Panc1 (cell line): ENCODE measurements around the gene IL13. TPM values are rescaled to one million over a fixed set of nuclear protein-coding genes. Genes with fewer than 3 reads are reported as not detected.

Experiments used
- ATAC-seq: fragments of 200-7000 bp; cut with Tn5 transposase; 2 replicates; pipeline ENCODE4 v1.9.1; 2020; ENCODE audit warnings: mild to moderate bottlenecking, moderate library complexity
- BruUV-seq: library from RNA; stranded (reverse); fragments of 400-500 nt; replicated peaks from 2 replicates; lab custom pipeline; 2021; lab: Mats Ljungman, UMichigan
- CTCF ChIA-PET: fragments of 300-600 bp; sonication (Branson Sonifier 250); formaldehyde crosslinking; loops from one replicate; lab custom pipeline; 2022; ENCODE audit warnings: antibody characterized with exemption; lab: Charles Lee
- POLR2A ChIA-PET: fragments of 300-600 bp; sonication (Branson Sonifier 250); formaldehyde crosslinking; loops from one replicate; lab custom pipeline; 2022; ENCODE audit warnings: antibody characterized with exemption; lab: Charles Lee
- DNase-seq: peaks from one replicate; pipeline ENCODE4 v3.0.0-alpha.2; 2010; ENCODE audit warnings: low read depth, low spot score
- H3K27ac ChIP-seq: 2 replicates; pipeline ENCODE4 v1.5.1; 2011; ENCODE audit warnings: mild to moderate bottlenecking, low read length, inconsistent platforms
- H3K27me3 ChIP-seq: fragments of 200-500 bp; sonication (Bioruptor generic); 2 replicates; pipeline ENCODE4 v1.6.0; 2014; ENCODE audit warnings: low read length, inconsistent platforms; ENCODE audit not compliant: control insufficient read depth, insufficient read depth
- H3K36me3 ChIP-seq: fragments of 200-500 bp; sonication (Bioruptor generic); 2 replicates; pipeline ENCODE4 v1.5.1; 2014; ENCODE audit warnings: inconsistent platforms, mild to moderate bottlenecking, low read length, moderate library complexity; ENCODE audit not compliant: control insufficient read depth, insufficient read depth
- H3K4me1 ChIP-seq: 2 replicates; pipeline ENCODE4 v1.5.1; 2011; ENCODE audit warnings: inconsistent platforms, mild to moderate bottlenecking, low read length, moderate library complexity; ENCODE audit not compliant: control insufficient read depth, insufficient read depth
- H3K4me3 ChIP-seq, 2 experiments: 2 replicates each; pipeline ENCODE4 v1.5.1; 2011 to 2012; ENCODE audit warnings: low read depth in 2 of 2, low read length in 2 of 2, mild to moderate bottlenecking in 2 of 2, inconsistent platforms in 1 of 2, moderate library complexity in 1 of 2
- H3K9me3 ChIP-seq: fragments of 200-500 bp; sonication (Bioruptor generic); 2 replicates; pipeline ENCODE4 v1.5.1; 2014; ENCODE audit warnings: low read depth, mild to moderate bottlenecking, inconsistent platforms, low read length, moderate library complexity; ENCODE audit not compliant: control insufficient read depth, insufficient read depth
- CTCF ChIP-seq: fragments of 450-650 bp; IDR thresholded peaks from 2 replicates; pipeline ENCODE4 v1.5.1; 2017; ENCODE audit warnings: mild to moderate bottlenecking
- POLR2AphosphoS5 ChIP-seq: IDR thresholded peaks from 2 replicates; pipeline ENCODE4 v1.6.1; 2012; ENCODE audit warnings: mild to moderate bottlenecking, low read depth, low read length, moderate library complexity
- REST ChIP-seq, 2 experiments: IDR thresholded peaks; 2 replicates each; pipeline ENCODE4 v1.6.1; 2011 to 2012; ENCODE audit warnings: low read depth in 2 of 2, control low read depth in 1 of 2, low read length in 1 of 2, mild to moderate bottlenecking in 1 of 2, moderate library complexity in 1 of 2; ENCODE audit not compliant: insufficient read depth in 1 of 2
- SIN3A ChIP-seq: IDR thresholded peaks from 2 replicates; pipeline ENCODE4 v1.6.1; 2012; ENCODE audit warnings: low read depth, mild to moderate bottlenecking, low read length, moderate library complexity, borderline replicate concordance; ENCODE audit not compliant: insufficient read depth
- TCF7L2 ChIP-seq: IDR thresholded peaks from 2 replicates; pipeline ENCODE4 v1.6.1; 2011; ENCODE audit warnings: mild to moderate bottlenecking, low read depth, low read length, inconsistent platforms
- in situ Hi-C: cut with HindIII; loops from 2 replicates; pipeline ENCODE4 v1.10.0; 2016; ENCODE audit warnings: low sequenced_read_pairs, low pct_unique_long_range_greater_than_20kb
- intact Hi-C: fragments of 100-400 bp; cut with micrococcal nuclease; formaldehyde crosslinking; loops from one replicate; pipeline ENCODE4 v1.10.0; 2022; ENCODE audit not compliant: unreplicated experiment
- total RNA-seq: library from RNA; stranded (reverse); gene quantifications from one replicate; pipeline ENCODE4 v1.2.1, GENCODE V29; 2021; ENCODE audit not compliant: unreplicated experiment

Gene IL13
- total RNA-seq, 1 experiment from 2014 or later = not detected

- H3K4me1 ChIP-seq = no peaks in the 10 kb centered on the region
Observed at GRCh38 chr5:132647473-132647872, 10.5 kb upstream of the IL13 start.

GRCh38 chr5:132648355-132648754 is 9.6 kb upstream of the IL13 start:
- DNase-seq (no peak), ATAC-seq (no peak)
- BruUV-seq = no TSS peak
- no peak for TF ChIP-seq SIN3A
- TF ChIP-seq REST (IDR thresholded peaks at IDR 0.05; ENCODE audit: insufficient read depth in 1 of 2, low read depth in 2 of 2, low read length in 1 of 2) = no peak
- no peak for TF ChIP-seq TCF7L2
- POLR2A ChIA-PET = no interaction called here
- Histone ChIP-seq H3K9me3 (no peaks in the 10 kb centered on the region), H3K27ac (no peak overlapping the region), H3K27me3 (no peaks in the 10 kb centered on the region), H3K36me3 (0 out of 2 replicates have a peak, but pooled peaks cover 2% of the 10 kb centered on the region), H3K4me3 (no peak overlapping the region), H3K4me1 (no peaks in the 10 kb centered on the region)
- CTCF ChIA-PET = no interaction called here
- intact Hi-C loops (no loop called here), in situ Hi-C loops (no loop called here)

More at GRCh38 chr5:132647473-132647872, 10.5 kb upstream of the IL13 start:
- POLR2A ChIA-PET = interaction anchor here (0.5 kb wide), 1 partner anchor 9 kb away, joined by 9 read pairs; no protein-coding TSS in a partner anchor
- no peak overlapping the region for H3K4me3 ChIP-seq
- no peak for ATAC-seq
- no peaks in the 10 kb centered on the region for H3K27me3 ChIP-seq
- CTCF ChIA-PET = no interaction called here
- no peaks in the 10 kb centered on the region for H3K9me3 ChIP-seq
- TF ChIP-seq POLR2AphosphoS5 = no peak
- TF ChIP-seq REST (IDR thresholded peaks at IDR 0.05; ENCODE audit: insufficient read depth in 1 of 2, low read depth in 2 of 2, low read length in 1 of 2) = no peak
- TF ChIP-seq SIN3A = no peak
- no peak; the same call in 1 of the 2 replicates for TF ChIP-seq CTCF
- TF ChIP-seq TCF7L2 = no peak
- DNase-seq = no peak
- no peak overlapping the region for H3K27ac ChIP-seq
- in situ Hi-C loops (no loop called here), intact Hi-C loops (no loop called here)
- BruUV-seq = no TSS peak
- 0 out of 2 replicates have a peak, but pooled peaks cover 3% of the 10 kb centered on the region for H3K36me3 ChIP-seq
